HG03066 (cell line): ENCODE data around the gene SETBP1.
A peak's percentile ranks its signal among the peaks of the same experiment; 100 is the strongest.

Source experiments
- ATAC-seq: cut with Tn5 transposase; IDR thresholded peaks from one replicate; pipeline ENCODE4 v1.9.1; 2021; ENCODE audit warnings: low read depth; ENCODE audit not compliant: unreplicated experiment

Gene SETBP1

GRCh38 chr18:44859263-44859662, 178.6 kb downstream of the SETBP1 start:
- ATAC-seq: no peak

GRCh38 chr18:44859751-44860439, 179.2 kb downstream of the SETBP1 start:
- ATAC-seq: no peak

- no peak for ATAC-seq
These were observed 181.4 kb downstream of the SETBP1 start for GRCh38 chr18:44862112-44862511.

- ATAC-seq: no peak
These were observed 185.4 kb downstream of the SETBP1 start for GRCh38 chr18:44866103-44866502.

GRCh38 chr18:44869533-44869932, 188.8 kb downstream of the SETBP1 start:
- ATAC-seq: no peak

GRCh38 chr18:44870631-44871502, 190.2 kb downstream of the SETBP1 start:
- ATAC-seq: peak; percentile 41

- ATAC-seq: peak; percentile 95
These were observed 191.1 kb downstream of the SETBP1 start for GRCh38 chr18:44871771-44872170.

GRCh38 chr18:44876024-44876423, 195.3 kb downstream of the SETBP1 start:
- no peak for ATAC-seq

- no peak for ATAC-seq
These were observed 196.1 kb downstream of the SETBP1 start for GRCh38 chr18:44876755-44877154.

GRCh38 chr18:44878335-44878734, 197.6 kb downstream of the SETBP1 start:
- no peak for ATAC-seq

- no peak for ATAC-seq
These were observed 199.5 kb downstream of the SETBP1 start for GRCh38 chr18:44880170-44880569.

GRCh38 chr18:44881461-44882162, 200.9 kb downstream of the SETBP1 start:
- no peak for ATAC-seq

GRCh38 chr18:44882163-44882868, 201.6 kb downstream of the SETBP1 start:
- ATAC-seq: no peak

GRCh38 chr18:44883671-44884070, 203.0 kb downstream of the SETBP1 start:
- no peak for ATAC-seq

- ATAC-seq: no peak
These were observed 203.7 kb downstream of the SETBP1 start for GRCh38 chr18:44884431-44884830.

GRCh38 chr18:44885507-44885906, 204.8 kb downstream of the SETBP1 start:
- ATAC-seq: no peak

GRCh38 chr18:44887227-44887631, 206.5 kb downstream of the SETBP1 start:
- peak; percentile 75 for ATAC-seq

GRCh38 chr18:44889111-44889510, 208.4 kb downstream of the SETBP1 start:
- no peak for ATAC-seq

GRCh38 chr18:44893045-44893706, 212.5 kb downstream of the SETBP1 start:
- no peak for ATAC-seq

GRCh38 chr18:44893966-44894365, 213.3 kb downstream of the SETBP1 start:
- ATAC-seq: no peak
